Measurements from ENCODE around the gene KIRREL1.

DNA sequence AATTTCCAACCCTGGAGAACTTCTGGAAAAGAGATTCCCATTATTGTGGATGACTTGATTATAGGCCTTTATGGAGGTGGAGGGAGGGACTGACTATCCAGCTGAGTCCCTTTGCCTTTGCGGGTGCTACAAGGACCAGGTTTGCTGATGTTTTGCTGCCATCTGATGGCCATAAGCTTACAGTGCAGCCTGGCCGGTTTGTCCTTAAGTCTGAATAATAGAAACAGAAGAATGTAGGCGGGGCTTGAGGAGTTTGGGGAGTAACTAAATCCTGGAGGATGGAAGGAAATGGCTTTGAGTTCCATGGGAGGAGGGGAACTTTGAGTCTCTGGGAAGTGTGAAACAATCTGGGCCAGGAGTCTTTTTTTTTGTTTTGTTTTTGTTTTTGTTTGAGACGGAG is 131.6 kb downstream of the KIRREL1 start:
- TF ChIP-seq CREB1 (IDR thresholded peaks at IDR 0.05; ENCODE audit: low read depth) (no peak), TEAD4 (IDR thresholded peaks at IDR 0.05) (peak; percentile 73), RAD21 (IDR thresholded peaks at IDR 0.05; ENCODE audit: low read depth) (peak; percentile 99)
